ENCODE data around the gene KIF26B.
"Not testable (repeated sequence)": the region's sequence is repeated elsewhere in the genome, so short reads cannot be mapped to it uniquely, and the experiment has no call there.

Gene KIF26B

DNA sequence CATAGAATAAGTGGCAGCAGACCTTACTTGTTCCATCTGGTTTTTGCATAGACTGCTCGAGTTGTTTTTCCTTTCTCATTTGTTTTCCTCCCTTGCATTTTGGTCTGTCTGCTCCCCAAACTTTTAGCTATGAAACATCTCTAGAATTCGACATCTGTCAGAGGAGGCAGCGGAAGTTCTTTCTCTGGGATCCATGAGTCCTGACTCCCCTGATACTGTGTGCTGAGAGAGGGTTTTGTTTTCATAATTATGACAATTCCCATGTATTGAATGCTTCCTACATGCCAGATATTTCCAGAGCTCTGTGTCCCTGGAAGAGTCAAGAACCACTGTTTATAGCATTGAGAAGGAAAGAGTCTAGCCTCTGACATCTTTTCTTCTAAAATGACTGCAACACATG lies 172.6 kb downstream of the KIF26B start:
- TF ChIP-seq, protein P1, sequence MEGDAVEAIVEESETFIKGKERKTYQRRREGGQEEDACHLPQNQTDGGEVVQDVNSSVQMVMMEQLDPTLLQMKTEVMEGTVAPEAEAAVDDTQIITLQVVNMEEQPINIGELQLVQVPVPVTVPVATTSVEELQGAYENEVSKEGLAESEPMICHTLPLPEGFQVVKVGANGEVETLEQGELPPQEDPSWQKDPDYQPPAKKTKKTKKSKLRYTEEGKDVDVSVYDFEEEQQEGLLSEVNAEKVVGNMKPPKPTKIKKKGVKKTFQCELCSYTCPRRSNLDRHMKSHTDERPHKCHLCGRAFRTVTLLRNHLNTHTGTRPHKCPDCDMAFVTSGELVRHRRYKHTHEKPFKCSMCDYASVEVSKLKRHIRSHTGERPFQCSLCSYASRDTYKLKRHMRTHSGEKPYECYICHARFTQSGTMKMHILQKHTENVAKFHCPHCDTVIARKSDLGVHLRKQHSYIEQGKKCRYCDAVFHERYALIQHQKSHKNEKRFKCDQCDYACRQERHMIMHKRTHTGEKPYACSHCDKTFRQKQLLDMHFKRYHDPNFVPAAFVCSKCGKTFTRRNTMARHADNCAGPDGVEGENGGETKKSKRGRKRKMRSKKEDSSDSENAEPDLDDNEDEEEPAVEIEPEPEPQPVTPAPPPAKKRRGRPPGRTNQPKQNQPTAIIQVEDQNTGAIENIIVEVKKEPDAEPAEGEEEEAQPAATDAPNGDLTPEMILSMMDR (conservative IDR thresholded peaks at IDR 0.05) = no peak
- no peak overlapping the region for H3K27ac ChIP-seq

DNA sequence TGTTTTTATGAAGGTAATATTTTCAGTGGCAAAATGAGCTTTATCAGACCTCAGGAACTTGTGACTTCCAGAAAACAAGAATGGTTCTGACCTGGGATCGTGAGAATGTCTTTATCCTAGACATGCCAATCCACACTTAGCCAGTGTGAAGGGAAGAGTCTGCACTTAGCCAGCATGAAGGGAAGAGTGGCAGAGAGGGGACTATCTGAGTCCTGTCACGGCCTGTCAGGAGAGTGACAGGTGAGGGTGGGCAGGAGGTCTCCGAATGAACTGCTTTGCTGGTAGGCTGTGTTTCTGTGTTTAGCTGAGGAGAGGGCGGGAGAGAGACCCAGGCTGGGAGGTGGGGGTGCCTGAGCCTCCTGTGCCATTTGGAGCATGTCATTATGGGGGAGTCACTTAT lies 173.1 kb downstream of the KIF26B start:
- TF ChIP-seq, protein P1 (conservative IDR thresholded peaks at IDR 0.05) = no peak
- H3K27ac ChIP-seq = no peak overlapping the region

DNA sequence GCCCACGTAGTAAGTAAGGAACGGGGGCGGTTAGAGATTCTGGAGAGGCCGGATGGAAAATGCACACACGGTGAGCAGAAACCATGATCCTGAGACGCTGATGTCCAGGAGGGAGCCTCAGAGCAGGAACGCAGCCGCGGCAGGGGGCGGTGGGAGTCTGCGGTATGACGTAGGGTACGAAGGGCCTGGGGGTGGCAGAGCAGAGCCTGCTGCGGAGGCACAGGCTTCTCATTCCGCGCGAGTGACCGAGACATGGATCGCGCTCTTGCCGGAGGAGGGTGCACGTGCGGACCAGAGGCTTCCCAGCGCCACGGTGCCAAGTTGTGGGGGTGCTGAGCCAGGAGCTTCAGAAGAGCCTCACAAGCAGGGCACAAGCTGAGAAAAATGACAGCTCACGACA lies 176.2 kb downstream of the KIF26B start:
- TF ChIP-seq, protein P1 (conservative IDR thresholded peaks at IDR 0.05) = no peak
- no peak overlapping the region for H3K27ac ChIP-seq

DNA sequence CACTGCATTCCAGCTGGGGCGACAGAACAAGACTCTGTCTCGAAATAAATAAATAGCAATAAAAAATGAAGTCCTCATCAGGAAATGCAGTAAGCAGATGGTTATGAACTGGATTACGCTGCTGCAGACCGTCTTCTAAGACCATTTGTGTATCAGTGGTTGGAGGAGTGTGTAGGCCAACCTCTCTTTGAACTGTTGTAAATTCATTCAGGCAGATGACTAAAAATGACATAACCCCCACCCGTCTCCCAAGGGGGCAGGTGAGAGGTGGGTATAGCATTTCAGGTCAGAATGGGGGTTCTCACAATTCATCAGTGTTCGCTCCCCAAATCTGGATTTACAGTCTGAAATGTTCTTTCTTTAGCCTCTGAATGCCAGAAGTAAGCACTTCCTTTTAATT lies 177.3 kb downstream of the KIF26B start:
- no peak overlapping the region for H3K27ac ChIP-seq
- TF ChIP-seq, protein P1 (conservative IDR thresholded peaks at IDR 0.05) = no peak

DNA sequence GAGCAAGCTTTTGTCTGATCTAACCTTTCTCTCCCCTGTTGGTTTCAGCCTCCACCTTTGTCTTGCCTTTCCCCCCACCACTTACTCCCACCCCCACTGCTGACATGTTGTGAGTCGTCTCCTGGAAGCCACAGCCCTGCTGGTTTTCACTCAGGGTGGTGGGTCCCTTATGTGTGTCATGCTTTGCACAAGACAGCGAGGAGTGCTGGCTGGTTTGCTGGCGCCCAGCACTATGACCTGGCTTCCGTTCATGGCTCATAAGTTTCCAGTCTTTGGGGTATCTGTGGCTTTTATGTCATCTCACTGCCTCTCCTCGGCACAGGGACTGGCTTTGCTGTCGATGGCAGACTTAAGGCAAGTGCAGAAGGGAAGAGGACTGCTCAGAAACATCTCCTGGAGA lies 177.7 kb downstream of the KIF26B start:
- H3K27ac ChIP-seq = no peak overlapping the region
- TF ChIP-seq, protein P1 (conservative IDR thresholded peaks at IDR 0.05) = no peak

DNA sequence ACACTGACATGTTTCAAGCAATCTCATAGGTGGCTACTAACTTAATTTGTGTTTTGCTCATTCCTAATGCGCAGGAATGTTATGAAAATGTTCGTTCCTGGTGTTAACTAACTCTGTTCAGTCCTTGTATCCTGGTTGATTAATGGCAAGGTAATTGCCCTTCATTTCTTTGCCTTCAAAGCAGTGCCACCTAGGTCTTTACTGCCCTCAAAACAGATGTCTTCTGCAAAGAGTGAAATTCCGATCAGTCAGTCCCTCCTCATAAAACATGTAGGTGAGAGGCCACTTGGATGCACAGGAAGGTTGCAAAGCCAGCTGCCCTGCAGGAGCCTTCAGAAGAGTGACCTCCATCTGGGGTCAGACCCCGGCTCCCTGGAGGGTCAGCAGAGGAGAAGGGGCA lies 179.4 kb downstream of the KIF26B start:
- TF ChIP-seq, protein P1 (conservative IDR thresholded peaks at IDR 0.05) = no peak
- no peak overlapping the region for H3K27ac ChIP-seq

DNA sequence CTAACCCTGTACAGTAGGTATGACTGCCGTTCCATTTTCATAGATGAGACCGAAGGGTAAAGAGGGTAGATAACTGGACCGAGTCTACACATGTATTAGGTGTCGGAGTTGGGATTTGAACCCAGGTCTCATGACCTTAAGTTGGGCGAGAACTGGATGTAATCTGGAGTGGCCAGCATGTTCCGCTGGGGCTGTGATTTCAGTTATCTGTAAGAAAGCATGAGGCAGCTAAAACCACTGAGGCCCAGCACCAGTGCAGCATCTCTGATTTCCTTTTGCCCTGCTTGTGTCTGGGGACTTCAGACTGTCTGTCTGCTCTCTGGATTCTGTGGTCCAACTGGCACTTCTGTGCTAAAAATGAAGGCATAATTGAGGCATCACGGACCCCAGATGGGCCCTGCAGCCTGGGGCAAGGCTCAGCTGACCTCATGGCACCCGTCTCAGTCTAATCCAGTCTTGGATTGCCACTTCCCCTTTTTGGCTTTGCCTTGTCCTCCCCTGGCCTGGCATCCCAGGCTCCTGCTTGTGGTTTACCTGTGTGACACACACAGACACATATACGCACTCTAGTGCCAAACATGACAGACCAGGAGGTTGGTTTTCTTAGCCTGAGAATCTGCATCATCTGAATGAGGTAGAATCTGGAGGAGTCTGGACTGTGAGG lies 180.2 kb downstream of the KIF26B start:
- TF ChIP-seq, protein P1 (conservative IDR thresholded peaks at IDR 0.05) = no peak
- H3K27ac ChIP-seq = no peak overlapping the region

DNA sequence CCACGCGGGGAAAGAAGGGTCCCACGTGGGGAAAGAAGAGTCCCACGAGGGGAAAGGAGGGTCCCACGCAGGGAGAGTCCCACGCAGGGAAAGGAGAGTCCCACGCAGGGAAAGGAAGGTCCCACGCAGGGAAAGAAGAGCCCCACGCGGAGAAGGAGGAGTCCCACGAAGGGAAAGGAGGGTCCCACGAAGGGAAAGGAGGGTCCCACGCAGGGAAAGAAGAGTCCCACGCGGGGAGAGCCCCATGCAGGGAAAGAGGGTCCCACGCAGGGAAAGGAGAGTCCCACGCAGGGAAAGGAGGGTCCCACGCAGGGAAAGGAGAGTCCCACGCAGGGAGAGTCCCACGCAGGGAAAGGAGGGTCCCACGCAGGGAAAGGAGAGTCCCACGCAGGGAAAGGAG lies 180.9 kb downstream of the KIF26B start:
- H3K27ac ChIP-seq = not testable (repeated sequence)

All from VCaP (cell line).